PC-3 (cell line): Measurements from ENCODE around the gene PLAC8L1. TPM values are rescaled to one million over a fixed set of nuclear protein-coding genes. Genes with fewer than 3 reads are reported as not detected.
"Not testable (repeated sequence)": the region's sequence is repeated elsewhere in the genome, so short reads cannot be mapped to it uniquely, and the experiment has no call there.

Source experiments
- ATAC-seq: fragments of 200-7000 bp; cut with Tn5 transposase; 2 replicates; pipeline ENCODE4 v1.9.1; 2020; ENCODE audit warnings: mild to moderate bottlenecking, moderate library complexity
- BruUV-seq: library from RNA; stranded (reverse); fragments of 400-500 nt; replicated peaks from 2 replicates; lab custom pipeline; 2021; lab: Mats Ljungman, UMichigan
- CTCF ChIA-PET: fragments of 300-600 bp; sonication (Branson Sonifier 250); formaldehyde crosslinking; loops from one replicate; lab custom pipeline; 2022; ENCODE audit warnings: antibody characterized with exemption; lab: Charles Lee
- POLR2A ChIA-PET: fragments of 300-600 bp; sonication (Branson Sonifier 250); formaldehyde crosslinking; loops from one replicate; lab custom pipeline; 2022; ENCODE audit warnings: antibody characterized with exemption; ENCODE audit not compliant: unreplicated experiment; lab: Charles Lee
- DNase-seq: peaks from one replicate; pipeline ENCODE4 v3.0.0-alpha.2; 2015
- H2AFZ ChIP-seq: fragments of 300-600 bp; sonication (generic); 2 replicates; pipeline ENCODE4 v1.6.0; 2016; ENCODE audit warnings: antibody characterized with exemption, low read length
- H3F3A ChIP-seq: fragments of 300-600 bp; sonication (generic); one replicate; pipeline ENCODE4 v1.6.0; 2017; ENCODE audit warnings: antibody characterized with exemption, low read length, control low read depth, mild to moderate bottlenecking; ENCODE audit not compliant: unreplicated experiment
- H3K27ac ChIP-seq: fragments of 300-600 bp; sonication (generic); 2 replicates; pipeline ENCODE4 v1.5.1; 2016; ENCODE audit warnings: mild to moderate bottlenecking, low read length
- H3K27me3 ChIP-seq: fragments of 300-600 bp; sonication (generic); 2 replicates; pipeline ENCODE4 v1.6.1; 2016; ENCODE audit warnings: low read length, mixed read lengths
- H3K36me3 ChIP-seq: fragments of 300-600 bp; sonication (generic); 2 replicates; pipeline ENCODE4 v1.6.1; 2016; ENCODE audit warnings: low read depth, mixed run types, low read length, mixed read lengths
- H3K4me1 ChIP-seq: fragments of 300-600 bp; sonication (generic); 2 replicates; pipeline ENCODE4 v1.5.1; 2016; ENCODE audit warnings: low read length; ENCODE audit not compliant: insufficient read depth
- H3K4me2 ChIP-seq: fragments of 300-600 bp; sonication (generic); 2 replicates; pipeline ENCODE4 v1.6.0; 2016; ENCODE audit warnings: low read length
- H3K4me3 ChIP-seq: fragments of 300-600 bp; sonication (generic); 2 replicates; pipeline ENCODE4 v1.5.1; 2016; ENCODE audit warnings: mild to moderate bottlenecking, low read length, mixed read lengths
- H3K79me2 ChIP-seq: fragments of 300-600 bp; sonication (generic); 2 replicates; pipeline ENCODE4 v1.6.1; 2017; ENCODE audit warnings: low read length, mixed read lengths
- H3K9ac ChIP-seq: fragments of 300-600 bp; sonication (generic); 2 replicates; pipeline ENCODE4 v1.6.0; 2016; ENCODE audit warnings: mild to moderate bottlenecking, low read length
- H3K9me2 ChIP-seq: fragments of 300-600 bp; sonication (generic); replicated peaks from 2 replicates; pipeline ENCODE4 v1.6.1; 2016; ENCODE audit warnings: mixed run types, low read length, mixed read lengths
- H3K9me3 ChIP-seq: fragments of 300-600 bp; sonication (generic); 2 replicates; pipeline ENCODE4 v1.6.1; 2016; ENCODE audit warnings: low read length, mixed read lengths
- H4K20me1 ChIP-seq: fragments of 300-600 bp; sonication (generic); 2 replicates; pipeline ENCODE4 v1.6.1; 2016; ENCODE audit warnings: low read length, mixed read lengths
- EZH2 ChIP-seq: fragments of 300-600 bp; sonication (generic); IDR thresholded peaks from one replicate; pipeline ENCODE4 v1.6.1; 2017; ENCODE audit warnings: antibody characterized with exemption, mild to moderate bottlenecking, low read length; ENCODE audit not compliant: unreplicated experiment
- EZH2phosphoT487 ChIP-seq: fragments of 300-600 bp; sonication (generic); IDR thresholded peaks from 2 replicates; pipeline ENCODE4 v1.6.1; 2018; ENCODE audit warnings: mild to moderate bottlenecking, antibody characterized with exemption, low read length, borderline replicate concordance
- intact Hi-C: fragments of 100-400 bp; cut with micrococcal nuclease; formaldehyde crosslinking; loops from 2 replicates; pipeline ENCODE4 v1.9.0; 2023
- total RNA-seq: library from RNA; depleted of rRNA; stranded (reverse); fragments of >200 nt; gene quantifications from 2 replicates; pipeline ENCODE4 v1.2.3, GENCODE V29; 2014
- TF ChIP-seq, protein P1 (sequence below): fragments of 300-600 bp; sonication (generic); conservative IDR thresholded peaks from 2 replicates; pipeline ENCODE4 v1.5.1; 2017; ENCODE audit warnings: antibody characterized with exemption, low read depth, mild to moderate bottlenecking, low read length

PLAC8L1 gene
- total RNA-seq, 1 experiment from 2014 or later = 0.95 TPM

DNA sequence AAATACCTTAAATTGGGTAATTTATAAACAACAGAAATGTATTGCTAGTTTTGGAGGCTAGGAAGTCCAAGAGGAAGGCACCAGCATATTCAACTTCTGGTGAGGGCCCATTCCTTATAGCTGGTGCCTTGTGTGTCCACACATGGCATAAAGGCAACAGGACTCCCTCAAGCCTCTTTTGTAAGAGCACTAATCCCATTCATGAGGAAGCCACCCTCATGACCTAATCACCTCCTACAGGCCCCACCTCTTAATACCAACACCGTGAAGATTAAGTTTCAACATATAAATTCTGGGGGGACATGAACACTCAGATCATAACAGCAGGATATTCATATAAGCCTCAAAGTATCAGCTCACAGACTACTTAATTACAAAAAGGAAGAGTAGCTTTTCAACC lies 4.0 kb upstream of the PLAC8L1 start:
- no TSS peak for BruUV-seq
- no peaks in the 10 kb centered on the region for H3F3A ChIP-seq
- CTCF ChIA-PET = interaction anchor here (0.6 kb wide), 1 partner anchor 21 kb away, joined by 3 read pairs; no protein-coding TSS in a partner anchor
- no peaks in the 10 kb centered on the region for H3K79me2 ChIP-seq
- H4K20me1 ChIP-seq = no peaks in the 10 kb centered on the region
- H3K27ac ChIP-seq = no peak overlapping the region
- no peaks in the 10 kb centered on the region for H3K4me1 ChIP-seq
- H3K9me2 ChIP-seq = no peaks in the 10 kb centered on the region
- DNase-seq = no peak
- peaks cover 17% of the 10 kb centered on the region; the same call in 1 of the 2 replicates for H3K36me3 ChIP-seq
- POLR2A ChIA-PET = no interaction called here
- H3K4me3 ChIP-seq = no peak overlapping the region
- no peak overlapping the region for H3K4me2 ChIP-seq
- no peaks in the 10 kb centered on the region for H3K27me3 ChIP-seq
- H2AFZ ChIP-seq = no peak overlapping the region
- ATAC-seq = no peak
- intact Hi-C loops = no loop called here
- no peak overlapping the region for H3K9ac ChIP-seq
- TF ChIP-seq EZH2 (no peak), EZH2phosphoT487 (no peak)
- TF ChIP-seq, protein P1, sequence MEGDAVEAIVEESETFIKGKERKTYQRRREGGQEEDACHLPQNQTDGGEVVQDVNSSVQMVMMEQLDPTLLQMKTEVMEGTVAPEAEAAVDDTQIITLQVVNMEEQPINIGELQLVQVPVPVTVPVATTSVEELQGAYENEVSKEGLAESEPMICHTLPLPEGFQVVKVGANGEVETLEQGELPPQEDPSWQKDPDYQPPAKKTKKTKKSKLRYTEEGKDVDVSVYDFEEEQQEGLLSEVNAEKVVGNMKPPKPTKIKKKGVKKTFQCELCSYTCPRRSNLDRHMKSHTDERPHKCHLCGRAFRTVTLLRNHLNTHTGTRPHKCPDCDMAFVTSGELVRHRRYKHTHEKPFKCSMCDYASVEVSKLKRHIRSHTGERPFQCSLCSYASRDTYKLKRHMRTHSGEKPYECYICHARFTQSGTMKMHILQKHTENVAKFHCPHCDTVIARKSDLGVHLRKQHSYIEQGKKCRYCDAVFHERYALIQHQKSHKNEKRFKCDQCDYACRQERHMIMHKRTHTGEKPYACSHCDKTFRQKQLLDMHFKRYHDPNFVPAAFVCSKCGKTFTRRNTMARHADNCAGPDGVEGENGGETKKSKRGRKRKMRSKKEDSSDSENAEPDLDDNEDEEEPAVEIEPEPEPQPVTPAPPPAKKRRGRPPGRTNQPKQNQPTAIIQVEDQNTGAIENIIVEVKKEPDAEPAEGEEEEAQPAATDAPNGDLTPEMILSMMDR = no peak
- H3K9me3 ChIP-seq = no peaks in the 10 kb centered on the region

DNA sequence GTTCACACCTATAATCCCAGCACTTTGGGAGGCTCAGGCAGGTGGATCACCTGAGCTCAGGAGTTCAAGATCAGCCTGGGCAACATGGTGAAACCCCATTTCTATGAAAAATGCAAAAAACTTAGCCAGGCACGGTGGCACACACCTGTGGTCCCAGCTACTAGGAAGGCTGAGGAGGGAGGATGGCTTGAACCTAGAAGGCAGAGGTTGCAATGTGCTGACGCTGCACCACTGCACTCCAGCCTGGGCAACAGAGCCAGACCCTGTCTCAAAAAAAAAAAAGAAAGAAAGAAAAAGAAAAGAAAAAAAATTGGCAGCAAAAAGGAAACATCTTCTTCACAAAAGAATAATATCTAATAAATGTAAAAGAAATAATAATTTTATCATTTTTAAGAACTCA lies 3.5 kb upstream of the PLAC8L1 start:
- H3K4me3 ChIP-seq, intact Hi-C loops, DNase-seq, ATAC-seq, H3K27me3 ChIP-seq, H3F3A ChIP-seq, H3K27ac ChIP-seq, BruUV-seq, H3K4me1 ChIP-seq, H3K9me2 ChIP-seq, H2AFZ ChIP-seq, H4K20me1 ChIP-seq, H3K9me3 ChIP-seq, POLR2A ChIA-PET, H3K4me2 ChIP-seq, H3K9ac ChIP-seq, H3K79me2 ChIP-seq: not testable (repeated sequence)
- CTCF ChIA-PET = interaction anchor here (0.6 kb wide), 1 partner anchor 21 kb away, joined by 3 read pairs; no protein-coding TSS in a partner anchor
- peaks cover 14% of the 10 kb centered on the region; the same call in 1 of the 2 replicates for H3K36me3 ChIP-seq

DNA sequence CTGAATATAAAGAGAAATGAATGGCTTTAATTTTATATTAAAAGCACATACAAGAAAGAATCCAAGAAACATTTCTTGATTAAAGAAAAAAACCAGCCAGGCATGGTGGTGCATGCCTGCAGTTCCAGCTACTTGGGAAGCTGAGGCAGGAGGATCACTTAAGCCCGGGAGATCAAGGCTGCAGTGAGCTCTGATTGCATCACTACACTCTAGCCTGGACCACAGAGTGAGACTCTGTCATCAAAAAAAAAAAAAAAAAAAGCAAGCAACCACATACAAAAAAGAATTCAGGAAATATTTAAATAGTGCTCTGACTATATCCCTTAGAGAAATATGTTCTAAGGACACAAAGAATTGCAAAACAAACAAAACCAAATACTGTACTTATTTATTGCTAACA lies 2.5 kb upstream of the PLAC8L1 start:
- DNase-seq (no peak), ATAC-seq (no peak)
- intact Hi-C loops = no loop called here
- Histone ChIP-seq H3K4me1 (no peaks in the 10 kb centered on the region), H3F3A (no peaks in the 10 kb centered on the region), H3K9ac (no peak overlapping the region), H3K27me3 (no peaks in the 10 kb centered on the region), H3K79me2 (no peaks in the 10 kb centered on the region), H4K20me1 (no peaks in the 10 kb centered on the region), H3K9me3 (no peaks in the 10 kb centered on the region), H2AFZ (no peak overlapping the region), H3K4me3 (no peak overlapping the region), H3K27ac (no peak overlapping the region), H3K9me2 (no peaks in the 10 kb centered on the region), H3K36me3 (peaks cover 6% of the 10 kb centered on the region; the same call in 1 of the 2 replicates), H3K4me2 (no peak overlapping the region)
- no TSS peak for BruUV-seq
- ChIA-PET POLR2A (no interaction called here), CTCF (no interaction called here)
- no peak for TF ChIP-seq EZH2

DNA sequence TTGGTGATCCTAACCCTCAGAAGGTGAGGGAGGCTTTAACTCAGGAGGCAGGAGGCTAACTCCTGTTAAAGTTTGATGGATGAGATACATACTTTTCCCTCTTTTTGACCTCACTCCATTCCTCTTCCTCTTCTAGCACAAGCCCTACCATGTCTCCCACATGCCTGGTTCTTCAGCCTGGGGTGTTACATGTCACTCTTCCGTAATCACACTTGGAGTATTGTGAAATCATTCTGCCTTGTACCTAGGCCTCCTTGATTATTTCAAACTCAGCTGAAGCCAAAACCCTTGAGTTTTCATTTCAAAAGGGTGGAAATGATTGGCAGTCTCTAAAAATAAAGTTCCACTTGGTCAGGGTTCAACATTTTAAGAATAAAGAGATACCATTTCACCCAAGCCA lies 1.8 kb downstream of the PLAC8L1 start:
- TF ChIP-seq EZH2 = no peak
- no peak for TF ChIP-seq EZH2phosphoT487
- TF ChIP-seq, protein P1 = no peak
- Histone ChIP-seq H3K4me3 (no peak overlapping the region), H3K4me2 (no peak overlapping the region), H3K36me3 (0 out of 2 replicates have a peak, but pooled peaks cover 2% of the 10 kb centered on the region), H3K4me1 (no peaks in the 10 kb centered on the region), H3K9me3 (no peaks in the 10 kb centered on the region), H2AFZ (no peak overlapping the region), H3K9me2 (no peaks in the 10 kb centered on the region), H3K27ac (no peak overlapping the region), H3K79me2 (no peaks in the 10 kb centered on the region), H3K27me3 (no peaks in the 10 kb centered on the region), H3F3A (no peaks in the 10 kb centered on the region), H3K9ac (no peak overlapping the region), H4K20me1 (no peaks in the 10 kb centered on the region)
- no peak for ATAC-seq
- ChIA-PET POLR2A (no interaction called here), CTCF (no interaction called here)
- intact Hi-C loops = no loop called here
- BruUV-seq = no TSS peak
- no peak for DNase-seq
